Neural progenitor cell (in vitro differentiated cells): Measurements from ENCODE around the gene HMGN1.

ENCODE experiments used
- EZH2 ChIP-seq: fragments of 200-600 bp; sonication (generic); IDR thresholded peaks from 2 replicates; pipeline ENCODE4 v1.6.1; 2017; ENCODE audit warnings: antibody characterized with exemption, mild to moderate bottlenecking, moderate library complexity
- TF ChIP-seq, protein P1 (sequence below): fragments of 200-600 bp; sonication (generic); IDR thresholded peaks from 2 replicates; pipeline ENCODE4 v1.5.1; 2017; ENCODE audit warnings: antibody characterized with exemption, mild to moderate bottlenecking

GRCh38 chr21:39350094-39351005 lies 1.5 kb upstream of the HMGN1 start:
- TF ChIP-seq, protein P1, sequence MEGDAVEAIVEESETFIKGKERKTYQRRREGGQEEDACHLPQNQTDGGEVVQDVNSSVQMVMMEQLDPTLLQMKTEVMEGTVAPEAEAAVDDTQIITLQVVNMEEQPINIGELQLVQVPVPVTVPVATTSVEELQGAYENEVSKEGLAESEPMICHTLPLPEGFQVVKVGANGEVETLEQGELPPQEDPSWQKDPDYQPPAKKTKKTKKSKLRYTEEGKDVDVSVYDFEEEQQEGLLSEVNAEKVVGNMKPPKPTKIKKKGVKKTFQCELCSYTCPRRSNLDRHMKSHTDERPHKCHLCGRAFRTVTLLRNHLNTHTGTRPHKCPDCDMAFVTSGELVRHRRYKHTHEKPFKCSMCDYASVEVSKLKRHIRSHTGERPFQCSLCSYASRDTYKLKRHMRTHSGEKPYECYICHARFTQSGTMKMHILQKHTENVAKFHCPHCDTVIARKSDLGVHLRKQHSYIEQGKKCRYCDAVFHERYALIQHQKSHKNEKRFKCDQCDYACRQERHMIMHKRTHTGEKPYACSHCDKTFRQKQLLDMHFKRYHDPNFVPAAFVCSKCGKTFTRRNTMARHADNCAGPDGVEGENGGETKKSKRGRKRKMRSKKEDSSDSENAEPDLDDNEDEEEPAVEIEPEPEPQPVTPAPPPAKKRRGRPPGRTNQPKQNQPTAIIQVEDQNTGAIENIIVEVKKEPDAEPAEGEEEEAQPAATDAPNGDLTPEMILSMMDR = no peak
- TF ChIP-seq EZH2 = no peak
